DOHH2 (cell line): Measurements from ENCODE around the gene SLC25A3.

ENCODE experiments used
- EZH2phosphoT487 ChIP-seq: fragments of 200-600 bp; sonication (generic); IDR thresholded peaks from 2 replicates; pipeline ENCODE4 v1.6.1; 2017; ENCODE audit warnings: borderline replicate concordance, mild to moderate bottlenecking, antibody characterized with exemption, low read length, moderate library complexity, mixed read lengths
- TF ChIP-seq, protein P1 (sequence below): fragments of 200-600 bp; sonication (generic); IDR thresholded peaks from one replicate; pipeline ENCODE4 v1.5.1; 2014; ENCODE audit warnings: antibody characterized with exemption, mild to moderate bottlenecking, low read depth, low read length; ENCODE audit not compliant: poor library complexity, severe bottlenecking

DNA sequence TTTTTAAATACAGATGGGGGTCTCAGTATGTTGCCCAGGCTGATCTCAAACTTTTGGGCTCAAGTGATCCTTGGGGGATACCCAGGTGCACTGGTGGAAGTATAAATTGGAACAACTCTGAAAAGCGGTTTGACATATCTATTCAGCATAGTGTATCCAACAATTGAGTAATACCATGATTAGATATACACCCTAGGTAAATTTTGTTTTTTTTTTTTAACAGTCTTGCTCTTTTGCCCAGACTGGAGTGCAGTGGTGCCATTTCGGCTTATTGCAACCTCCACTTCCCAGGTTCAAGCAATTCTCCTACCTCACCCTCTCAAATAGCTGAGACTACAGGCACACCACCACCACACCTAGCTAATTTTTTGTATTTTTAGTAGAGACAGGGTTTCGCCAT lies 31.6 kb upstream of the SLC25A3 start:
- TF ChIP-seq, protein P1, sequence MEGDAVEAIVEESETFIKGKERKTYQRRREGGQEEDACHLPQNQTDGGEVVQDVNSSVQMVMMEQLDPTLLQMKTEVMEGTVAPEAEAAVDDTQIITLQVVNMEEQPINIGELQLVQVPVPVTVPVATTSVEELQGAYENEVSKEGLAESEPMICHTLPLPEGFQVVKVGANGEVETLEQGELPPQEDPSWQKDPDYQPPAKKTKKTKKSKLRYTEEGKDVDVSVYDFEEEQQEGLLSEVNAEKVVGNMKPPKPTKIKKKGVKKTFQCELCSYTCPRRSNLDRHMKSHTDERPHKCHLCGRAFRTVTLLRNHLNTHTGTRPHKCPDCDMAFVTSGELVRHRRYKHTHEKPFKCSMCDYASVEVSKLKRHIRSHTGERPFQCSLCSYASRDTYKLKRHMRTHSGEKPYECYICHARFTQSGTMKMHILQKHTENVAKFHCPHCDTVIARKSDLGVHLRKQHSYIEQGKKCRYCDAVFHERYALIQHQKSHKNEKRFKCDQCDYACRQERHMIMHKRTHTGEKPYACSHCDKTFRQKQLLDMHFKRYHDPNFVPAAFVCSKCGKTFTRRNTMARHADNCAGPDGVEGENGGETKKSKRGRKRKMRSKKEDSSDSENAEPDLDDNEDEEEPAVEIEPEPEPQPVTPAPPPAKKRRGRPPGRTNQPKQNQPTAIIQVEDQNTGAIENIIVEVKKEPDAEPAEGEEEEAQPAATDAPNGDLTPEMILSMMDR: no peak
- TF ChIP-seq EZH2phosphoT487: no peak
